ENCODE measurements around the gene SOBP.

SOBP gene

GRCh38 chr6:107644513-107644912 lies 154.6 kb downstream of the SOBP start:
- FAIRE-seq = no peak

- no peak for FAIRE-seq
Measured at GRCh38 chr6:107645740-107646139, 155.8 kb downstream of the SOBP start.

GRCh38 chr6:107646176-107646575 lies 156.3 kb downstream of the SOBP start:
- no peak for FAIRE-seq

GRCh38 chr6:107646776-107647438 lies 157.0 kb downstream of the SOBP start:
- FAIRE-seq = no peak

- FAIRE-seq = no peak
Measured at GRCh38 chr6:107647439-107647948, 157.6 kb downstream of the SOBP start.

- no peak for FAIRE-seq
Measured at GRCh38 chr6:107648983-107649382, 159.1 kb downstream of the SOBP start.

GRCh38 chr6:107652526-107653182 lies 162.7 kb downstream of the SOBP start:
- FAIRE-seq = no peak

GRCh38 chr6:107653183-107653580 lies 163.3 kb downstream of the SOBP start:
- FAIRE-seq = no peak

GRCh38 chr6:107653861-107654394 lies 164.0 kb downstream of the SOBP start:
- FAIRE-seq = no peak

GRCh38 chr6:107654764-107655163 lies 164.8 kb downstream of the SOBP start:
- FAIRE-seq = no peak

GRCh38 chr6:107655245-107655644 lies 165.3 kb downstream of the SOBP start:
- FAIRE-seq = no peak

GRCh38 chr6:107655864-107656263 lies 165.9 kb downstream of the SOBP start:
- FAIRE-seq = no peak

- no peak for FAIRE-seq
Measured at GRCh38 chr6:107656401-107656800, 166.5 kb downstream of the SOBP start.

- FAIRE-seq = no peak
Measured at GRCh38 chr6:107656883-107657282, 167.0 kb downstream of the SOBP start.

- no peak for FAIRE-seq
Measured at GRCh38 chr6:107657373-107657754, 167.4 kb downstream of the SOBP start.

- no peak for FAIRE-seq
Measured at GRCh38 chr6:107657755-107658461, 168.0 kb downstream of the SOBP start.

GRCh38 chr6:107658920-107659865 lies 169.3 kb downstream of the SOBP start:
- no peak for FAIRE-seq

GRCh38 chr6:107660839-107661238 lies 170.9 kb downstream of the SOBP start:
- FAIRE-seq = no peak

- no peak for FAIRE-seq
Measured at GRCh38 chr6:107661291-107661690, 171.4 kb downstream of the SOBP start.

GRCh38 chr6:107662333-107662732 lies 172.4 kb downstream of the SOBP start:
- FAIRE-seq = no peak

GRCh38 chr6:107663308-107663707 lies 173.4 kb downstream of the SOBP start:
- FAIRE-seq = no peak

- no peak for FAIRE-seq
Measured at GRCh38 chr6:107665382-107665781, 175.5 kb downstream of the SOBP start.

Measured in G401.6 (cell line).